ENCODE measurements around the gene RBP3. TPM values are rescaled to one million over a fixed set of nuclear protein-coding genes. Genes with fewer than 3 reads are reported as not detected.

The RBP3 gene
- total RNA-seq, 5 donors from 2014 or later (not counting 1 experiment from before 2014, with no cell fraction given), result not detected

- no peaks in the 10 kb centered on the region for H3K4me1 ChIP-seq (ENCODE audit: control insufficient read depth in 1 of 2, extremely low read depth in 1 of 2, insufficient read depth in 2 of 2, low read length in 2 of 2)
- DNase-seq (no peak), ATAC-seq (replicated peaks in 1 of 4) (no peak)
- no peak overlapping the region for H3K4me3 Mint-ChIP-seq
- no peak overlapping the region for H3K27ac Mint-ChIP-seq
- ChIA-PET POLR2A (no interaction called here), CTCF (no interaction called here)
- no CpG with 5 or more reads among the region's 6 CpGs for WGBS (ENCODE audit: insufficient coverage)
- no peaks in the 10 kb centered on the region for H3K36me3 ChIP-seq (ENCODE audit: control insufficient read depth in 2 of 2, extremely low read depth in 1 of 2, insufficient read depth in 1 of 2, low read length in 1 of 2)
- no peaks in the 10 kb centered on the region for H3K36me3 Mint-ChIP-seq
- no peaks in the 10 kb centered on the region for H3K9me3 Mint-ChIP-seq
- H3K4me3 ChIP-seq (ENCODE audit: control insufficient read depth in 1 of 2, extremely low read depth in 1 of 2, low read length in 1 of 2), result no peak overlapping the region
- H3K27ac ChIP-seq (ENCODE audit: low read length), result no peak overlapping the region
- peaks cover 5 to 8% of the 10 kb centered on the region in 2 donors for H3K27me3 Mint-ChIP-seq
- no peaks in the 10 kb centered on the region for H3K9me3 ChIP-seq
- peaks cover 0 to 5% of the 10 kb centered on the region in 2 experiments for H3K27me3 ChIP-seq (replicated peaks in 1 of 2; ENCODE audit: control insufficient read depth in 2 of 2, extremely low read depth in 1 of 2, insufficient read depth in 2 of 2, low read length in 1 of 2)
- no peaks in the 10 kb centered on the region for H3K4me1 Mint-ChIP-seq
These were observed 14.6 kb upstream of the RBP3 start for GRCh38 chr10:47333532-47333931.

GRCh38 chr10:47334466-47335295 is 13.5 kb upstream of the RBP3 start:
- 94% methylated on average over 2 of the region's 8 CpGs for WGBS (ENCODE audit: insufficient coverage)
- H3K9me3 ChIP-seq, result no peaks in the 10 kb centered on the region
- POLR2A ChIA-PET, result no interaction called here
- H3K27me3 ChIP-seq (replicated peaks in 1 of 2; ENCODE audit: control insufficient read depth in 2 of 2, extremely low read depth in 1 of 2, insufficient read depth in 2 of 2, low read length in 1 of 2), result peaks cover 0 to 7% of the 10 kb centered on the region in 2 experiments
- no peaks in the 10 kb centered on the region for H3K4me1 ChIP-seq (ENCODE audit: control insufficient read depth in 1 of 2, extremely low read depth in 1 of 2, insufficient read depth in 2 of 2, low read length in 2 of 2)
- no peak for DNase-seq
- CTCF ChIA-PET, result no interaction called here
- H3K36me3 ChIP-seq (ENCODE audit: control insufficient read depth in 2 of 2, extremely low read depth in 1 of 2, insufficient read depth in 1 of 2, low read length in 1 of 2), result no peaks in the 10 kb centered on the region
- ATAC-seq (replicated peaks in 1 of 4), result no peak
- Mint-ChIP-seq H3K36me3 (no peaks in the 10 kb centered on the region), H3K9me3 (no peaks in the 10 kb centered on the region), H3K27me3 (peaks cover 8 to 12% of the 10 kb centered on the region in 2 donors), H3K4me3 (no peak overlapping the region), H3K27ac (no peak overlapping the region), H3K4me1 (no peaks in the 10 kb centered on the region)
- H3K27ac ChIP-seq (ENCODE audit: low read length), result no peak overlapping the region
- no peak overlapping the region for H3K4me3 ChIP-seq (ENCODE audit: control insufficient read depth in 1 of 2, extremely low read depth in 1 of 2, low read length in 1 of 2)

GRCh38 chr10:47335906-47336305 is 12.3 kb upstream of the RBP3 start:
- peaks cover 0 to 3% (median 0%) of the 10 kb centered on the region in 3 donors for H3K4me1 Mint-ChIP-seq
- Histone ChIP-seq H3K9me3 (no peaks in the 10 kb centered on the region), H3K4me3 (ENCODE audit: control insufficient read depth in 1 of 2, extremely low read depth in 1 of 2, low read length in 1 of 2) (no peak overlapping the region), H3K4me1 (ENCODE audit: control insufficient read depth in 1 of 2, extremely low read depth in 1 of 2, insufficient read depth in 2 of 2, low read length in 2 of 2) (no peaks in the 10 kb centered on the region), H3K27me3 (replicated peaks in 1 of 2; ENCODE audit: control insufficient read depth in 2 of 2, extremely low read depth in 1 of 2, insufficient read depth in 2 of 2, low read length in 1 of 2) (peaks cover 0 to 16% of the 10 kb centered on the region in 2 experiments), H3K36me3 (ENCODE audit: control insufficient read depth in 2 of 2, extremely low read depth in 1 of 2, insufficient read depth in 1 of 2, low read length in 1 of 2) (no peaks in the 10 kb centered on the region), H3K27ac (ENCODE audit: low read length) (no peak overlapping the region)
- WGBS (ENCODE audit: insufficient coverage), result 68% methylated on average over 3 of the region's 5 CpGs
- no peaks in the 10 kb centered on the region for H3K9me3 Mint-ChIP-seq
- H3K4me3 Mint-ChIP-seq, result no peak overlapping the region
- ChIA-PET POLR2A (no interaction called here), CTCF (no interaction called here)
- no peak overlapping the region for H3K27ac Mint-ChIP-seq
- no peaks in the 10 kb centered on the region for H3K36me3 Mint-ChIP-seq
- no peak for ATAC-seq (replicated peaks in 1 of 4)
- peaks cover 18 to 22% of the 10 kb centered on the region in 2 donors for H3K27me3 Mint-ChIP-seq
- DNase-seq, result no peak

GRCh38 chr10:47336387-47337134 is 11.6 kb upstream of the RBP3 start:
- DNase-seq (no peak), ATAC-seq (replicated peaks in 1 of 4) (no peak)
- ChIA-PET POLR2A (interaction anchor here in 1 of 2 donors (0.5 kb wide), 1 partner anchor 312 kb away, joined by 5 read pairs; no protein-coding TSS in a partner anchor), CTCF (interaction anchor here in 1 of 2 donors (0.6 kb wide), 1 partner anchor 62 kb away, joined by 3 read pairs; no protein-coding TSS in a partner anchor)
- Mint-ChIP-seq H3K27ac (no peak overlapping the region), H3K36me3 (no peaks in the 10 kb centered on the region), H3K9me3 (no peaks in the 10 kb centered on the region), H3K4me3 (no peak overlapping the region), H3K4me1 (peaks cover 0 to 3% (median 0%) of the 10 kb centered on the region in 3 donors), H3K27me3 (peaks cover 19 to 24% of the 10 kb centered on the region in 2 donors)
- Histone ChIP-seq H3K36me3 (ENCODE audit: control insufficient read depth in 2 of 2, extremely low read depth in 1 of 2, insufficient read depth in 1 of 2, low read length in 1 of 2) (no peaks in the 10 kb centered on the region), H3K27me3 (replicated peaks in 1 of 2; ENCODE audit: control insufficient read depth in 2 of 2, extremely low read depth in 1 of 2, insufficient read depth in 2 of 2, low read length in 1 of 2) (peaks cover 0 to 16% of the 10 kb centered on the region in 2 experiments), H3K9me3 (no peaks in the 10 kb centered on the region), H3K4me3 (ENCODE audit: control insufficient read depth in 1 of 2, extremely low read depth in 1 of 2, low read length in 1 of 2) (no peak overlapping the region), H3K4me1 (ENCODE audit: control insufficient read depth in 1 of 2, extremely low read depth in 1 of 2, insufficient read depth in 2 of 2, low read length in 2 of 2) (no peaks in the 10 kb centered on the region), H3K27ac (ENCODE audit: low read length) (no peak overlapping the region)
- WGBS (ENCODE audit: insufficient coverage), result 89% methylated on average over 11 of the region's 15 CpGs

- H3K9me3 ChIP-seq, result no peaks in the 10 kb centered on the region
- peaks cover 0 to 16% of the 10 kb centered on the region in 2 experiments for H3K27me3 ChIP-seq (replicated peaks in 1 of 2; ENCODE audit: control insufficient read depth in 2 of 2, extremely low read depth in 1 of 2, insufficient read depth in 2 of 2, low read length in 1 of 2)
- H3K36me3 ChIP-seq (ENCODE audit: control insufficient read depth in 2 of 2, extremely low read depth in 1 of 2, insufficient read depth in 1 of 2, low read length in 1 of 2), result no peaks in the 10 kb centered on the region
- WGBS (ENCODE audit: insufficient coverage), result 71% methylated on average over 2 of the region's 4 CpGs
- DNase-seq (no peak), ATAC-seq (replicated peaks in 1 of 4) (no peak)
- Mint-ChIP-seq H3K36me3 (no peaks in the 10 kb centered on the region), H3K27me3 (peaks cover 19 to 24% of the 10 kb centered on the region in 2 donors), H3K4me3 (no peak overlapping the region), H3K9me3 (no peaks in the 10 kb centered on the region), H3K4me1 (peaks cover 0 to 3% (median 0%) of the 10 kb centered on the region in 3 donors), H3K27ac (no peak overlapping the region)
- H3K4me1 ChIP-seq (ENCODE audit: control insufficient read depth in 1 of 2, extremely low read depth in 1 of 2, insufficient read depth in 2 of 2, low read length in 2 of 2), result no peaks in the 10 kb centered on the region
- POLR2A ChIA-PET, result interaction anchor here in 1 of 2 donors (0.5 kb wide), 1 partner anchor 313 kb away, joined by 5 read pairs; no protein-coding TSS in a partner anchor
- H3K4me3 ChIP-seq (ENCODE audit: control insufficient read depth in 1 of 2, extremely low read depth in 1 of 2, low read length in 1 of 2), result no peak overlapping the region
- H3K27ac ChIP-seq (ENCODE audit: low read length), result no peak overlapping the region
- CTCF ChIA-PET, result interaction anchor here in 1 of 2 donors (0.6 to 1.0 kb wide), 2 partner anchors 15 to 62 kb away, joined by 3 read pairs; no protein-coding TSS in a partner anchor
These were observed 10.9 kb upstream of the RBP3 start for GRCh38 chr10:47337310-47337709.

- Histone ChIP-seq H3K4me3 (ENCODE audit: control insufficient read depth in 1 of 2, extremely low read depth in 1 of 2, low read length in 1 of 2) (no peak overlapping the region), H3K36me3 (ENCODE audit: control insufficient read depth in 2 of 2, extremely low read depth in 1 of 2, insufficient read depth in 1 of 2, low read length in 1 of 2) (no peaks in the 10 kb centered on the region), H3K4me1 (ENCODE audit: control insufficient read depth in 1 of 2, extremely low read depth in 1 of 2, insufficient read depth in 2 of 2, low read length in 2 of 2) (no peaks in the 10 kb centered on the region), H3K9me3 (no peaks in the 10 kb centered on the region), H3K27ac (ENCODE audit: low read length) (no peak overlapping the region), H3K27me3 (replicated peaks in 1 of 2; ENCODE audit: control insufficient read depth in 2 of 2, extremely low read depth in 1 of 2, insufficient read depth in 2 of 2, low read length in 1 of 2) (peaks cover 0 to 16% of the 10 kb centered on the region in 2 experiments)
- H3K36me3 Mint-ChIP-seq, result no peaks in the 10 kb centered on the region
- H3K4me1 Mint-ChIP-seq, result peaks cover 0 to 3% (median 0%) of the 10 kb centered on the region in 3 donors
- H3K9me3 Mint-ChIP-seq, result no peaks in the 10 kb centered on the region
- DNase-seq (no peak), ATAC-seq (replicated peaks in 1 of 4) (no peak)
- peaks cover 13 to 24% of the 10 kb centered on the region in 2 donors for H3K27me3 Mint-ChIP-seq
- ChIA-PET POLR2A (no interaction called here), CTCF (interaction anchor here in 1 of 2 donors (1.6 kb wide), 1 partner anchor 27 kb away, joined by 5 read pairs; no protein-coding TSS in a partner anchor)
- WGBS (ENCODE audit: insufficient coverage), result 73% methylated on average over 4 of the region's 8 CpGs
- no peak overlapping the region for H3K4me3 Mint-ChIP-seq
- H3K27ac Mint-ChIP-seq, result no peak overlapping the region
These were observed 8.9 kb upstream of the RBP3 start for GRCh38 chr10:47339186-47339735.
